Large intestine (tissue), 3 donors: ENCODE measurements around the gene VAV1. TPM values are rescaled to one million over a fixed set of nuclear protein-coding genes. Genes with fewer than 3 reads are reported as not detected.
"Not testable (repeated sequence)": the region's sequence is repeated elsewhere in the genome, so short reads cannot be mapped to it uniquely, and the experiment has no call there.

Experiments
- DNase-seq, 2 donors: peaks; one replicate each; pipeline versions ENCODE4 v3.0.0 to v3.0.0-alpha.2; 2013
- H3K27ac ChIP-seq: one replicate; pipeline ENCODE4 v1.5.1; 2013; ENCODE audit warnings: low read length
- H3K27me3 ChIP-seq: 2 replicates; pipeline ENCODE4 v1.6.1; 2013; ENCODE audit warnings: low read length; ENCODE audit not compliant: control insufficient read depth, insufficient read depth
- H3K36me3 ChIP-seq: 2 replicates; pipeline ENCODE4 v1.6.1; 2013; ENCODE audit warnings: low read length; ENCODE audit not compliant: control insufficient read depth, insufficient read depth
- H3K4me1 ChIP-seq: one replicate; pipeline ENCODE4 v1.6.1; 2013; ENCODE audit warnings: low read length; ENCODE audit not compliant: control insufficient read depth, insufficient read depth
- H3K4me3 ChIP-seq: one replicate; pipeline ENCODE4 v1.5.1; 2013; ENCODE audit warnings: low read length
- H3K9me3 ChIP-seq: one replicate; pipeline ENCODE4 v1.6.1; 2013; ENCODE audit warnings: mild to moderate bottlenecking, low read depth, low read length, moderate library complexity; ENCODE audit not compliant: control insufficient read depth
- WGBS: methylation state at CpG from one replicate; pipeline ENCODE4 v1.1.5; 2013; ENCODE audit warnings: low lambda C conversion rate; ENCODE audit not compliant: insufficient coverage; 5-methylcytosine and 5-hydroxymethylcytosine counted together
- polyA plus RNA-seq: library from polyadenylated mRNA; unstranded; fragments of 120-200 nt; gene quantifications from one replicate; pipeline ENCODE4 v1.2.1, GENCODE V29; 2013

The VAV1 gene
- polyA plus RNA-seq, 1 donor, result 3.2 TPM

GRCh38 chr19:6868351-6868750, 95.8 kb downstream of the VAV1 start:
- Histone ChIP-seq H3K9me3 (no peaks in the 10 kb centered on the region), H3K4me3 (no peak overlapping the region), H3K27ac (no peak overlapping the region), H3K36me3 (no peaks in the 10 kb centered on the region), H3K27me3 (no peaks in the 10 kb centered on the region), H3K4me1 (no peaks in the 10 kb centered on the region)
- no CpG with 5 or more reads among the region's 4 CpGs for WGBS
- DNase-seq, result no peak

- H3K4me1 ChIP-seq, H3K27me3 ChIP-seq, H3K9me3 ChIP-seq, DNase-seq, H3K27ac ChIP-seq, H3K4me3 ChIP-seq, H3K36me3 ChIP-seq: not testable (repeated sequence)
- no CpG with 5 or more reads among the region's 22 CpGs for WGBS
These were observed 96.8 kb downstream of the VAV1 start for GRCh38 chr19:6869151-6869882.

- Histone ChIP-seq H3K36me3 (no peaks in the 10 kb centered on the region), H3K9me3 (no peaks in the 10 kb centered on the region), H3K4me1 (no peaks in the 10 kb centered on the region), H3K27me3 (no peaks in the 10 kb centered on the region), H3K4me3 (no peak overlapping the region), H3K27ac (no peak overlapping the region)
- 83% methylated on average over 2 of the region's 10 CpGs for WGBS
- DNase-seq, result no peak
These were observed 101.4 kb downstream of the VAV1 start for GRCh38 chr19:6873708-6874431.

- no peaks in the 10 kb centered on the region for H3K9me3 ChIP-seq
- H3K27ac ChIP-seq, result no peak overlapping the region
- H3K36me3 ChIP-seq, result no peaks in the 10 kb centered on the region
- H3K4me1 ChIP-seq, result no peaks in the 10 kb centered on the region
- DNase-seq, result no peak
- no peaks in the 10 kb centered on the region for H3K27me3 ChIP-seq
- WGBS, result 80% methylated on average over 1 of the region's 2 CpGs
- H3K4me3 ChIP-seq, result no peak overlapping the region
These were observed 102.7 kb downstream of the VAV1 start for GRCh38 chr19:6875218-6875617.

GRCh38 chr19:6876748-6877147, 104.2 kb downstream of the VAV1 start:
- H3K27ac ChIP-seq, result no peak overlapping the region

GRCh38 chr19:6877766-6878165, 105.3 kb downstream of the VAV1 start:
- H3K27me3 ChIP-seq, result no peaks in the 10 kb centered on the region
- H3K4me1 ChIP-seq, result no peaks in the 10 kb centered on the region
- H3K27ac ChIP-seq, result no peak overlapping the region
- DNase-seq, result no peak
- 89% methylated on average over 1 of the region's 4 CpGs for WGBS
- H3K9me3 ChIP-seq, result no peaks in the 10 kb centered on the region
- H3K36me3 ChIP-seq, result no peaks in the 10 kb centered on the region
- no peak overlapping the region for H3K4me3 ChIP-seq

More at GRCh38 chr19:6876748-6877147, 104.2 kb downstream of the VAV1 start:
- Histone ChIP-seq H3K27me3 (no peaks in the 10 kb centered on the region), H3K9me3 (no peaks in the 10 kb centered on the region), H3K36me3 (no peaks in the 10 kb centered on the region), H3K4me1 (no peaks in the 10 kb centered on the region), H3K4me3 (no peak overlapping the region)
- WGBS, result no CpG with 5 or more reads among the region's 7 CpGs
- no peak for DNase-seq

- no peak for DNase-seq
- no peak overlapping the region for H3K27ac ChIP-seq
- H3K9me3 ChIP-seq, result no peaks in the 10 kb centered on the region
- no peaks in the 10 kb centered on the region for H3K36me3 ChIP-seq
- no CpG with 5 or more reads among the region's 7 CpGs for WGBS
- H3K4me3 ChIP-seq, result no peak overlapping the region
- no peaks in the 10 kb centered on the region for H3K27me3 ChIP-seq
- H3K4me1 ChIP-seq, result no peaks in the 10 kb centered on the region
These were observed 113.9 kb downstream of the VAV1 start for GRCh38 chr19:6886277-6886897.

GRCh38 chr19:6887316-6887715, 114.8 kb downstream of the VAV1 start, which contains the start of gene ADGRE1:
Gene ADGRE1 (plus strand): TSS chr19:6887579. CDS start chr19:6887609, 30 bp downstream.
- H3K9me3 ChIP-seq, result no peaks in the 10 kb centered on the region
- no peak for DNase-seq
- no peaks in the 10 kb centered on the region for H3K4me1 ChIP-seq
- H3K27me3 ChIP-seq, result no peaks in the 10 kb centered on the region
- no CpG with 5 or more reads among the region's 4 CpGs for WGBS
- no peak within 1 kb of the TSS for H3K27ac ChIP-seq
- H3K36me3 ChIP-seq, result no peaks in the 10 kb centered on the region
- no peak within 1 kb of the TSS for H3K4me3 ChIP-seq

- WGBS, result 94% methylated on average over 2 of the region's 2 CpGs
- H3K27me3 ChIP-seq, result no peaks in the 10 kb centered on the region
- H3K4me1 ChIP-seq, result no peaks in the 10 kb centered on the region
- no peaks in the 10 kb centered on the region for H3K9me3 ChIP-seq
- DNase-seq, result no peak
- no peaks in the 10 kb centered on the region for H3K36me3 ChIP-seq
- no peak overlapping the region for H3K4me3 ChIP-seq
- H3K27ac ChIP-seq, result no peak overlapping the region
These were observed 116.5 kb downstream of the VAV1 start for GRCh38 chr19:6888967-6889366.

GRCh38 chr19:6890401-6890913, 117.9 kb downstream of the VAV1 start:
- Histone ChIP-seq H3K27ac (no peak overlapping the region), H3K36me3 (no peaks in the 10 kb centered on the region), H3K9me3 (no peaks in the 10 kb centered on the region), H3K4me1 (no peaks in the 10 kb centered on the region), H3K27me3 (no peaks in the 10 kb centered on the region), H3K4me3 (no peak overlapping the region)
- WGBS, result no CpG with 5 or more reads among the region's 3 CpGs
- DNase-seq, result no peak
